Muscle of leg (tissue), 11 donors: ENCODE results near the gene CTBP2. TPM values are rescaled to one million over a fixed set of nuclear protein-coding genes. Genes with fewer than 3 reads are reported as not detected.
"Not testable (repeated sequence)": the region's sequence is repeated elsewhere in the genome, so short reads cannot be mapped to it uniquely, and the experiment has no call there.

Source experiments
- DNase-seq: peaks from one replicate; pipeline ENCODE4 v3.0.0; 2013
- H3K27ac ChIP-seq: one replicate; pipeline ENCODE4 v1.5.1; 2013; ENCODE audit warnings: mild to moderate bottlenecking, low read length, control low read depth
- H3K27me3 ChIP-seq: one replicate; pipeline ENCODE4 v1.6.1; 2013; ENCODE audit warnings: low read length; ENCODE audit not compliant: control insufficient read depth, insufficient read depth
- H3K36me3 ChIP-seq: one replicate; pipeline ENCODE4 v1.6.1; 2013; ENCODE audit warnings: low read length; ENCODE audit not compliant: control insufficient read depth, insufficient read depth
- H3K4me1 ChIP-seq: one replicate; pipeline ENCODE4 v1.6.1; 2013; ENCODE audit warnings: low read length; ENCODE audit not compliant: control insufficient read depth, insufficient read depth
- H3K4me3 ChIP-seq: one replicate; pipeline ENCODE4 v1.5.1; 2013; ENCODE audit warnings: low read length, control low read depth
- H3K9me3 ChIP-seq: replicated peaks from 2 replicates; pipeline ENCODE4 v1.6.1; 2013; ENCODE audit warnings: low read depth, low read length; ENCODE audit not compliant: control insufficient read depth
- WGBS: methylation state at CpG from one replicate; pipeline ENCODE4 v1.1.5; 2013; ENCODE audit warnings: missing lambda C conversion rate; ENCODE audit not compliant: insufficient coverage; 5-methylcytosine and 5-hydroxymethylcytosine counted together
- polyA plus RNA-seq, 8 donors: library from polyadenylated mRNA; unstranded; fragments of 120-200 nt; gene quantifications; one replicate each; pipeline versions ENCODE4 v1.2.1 to v1.2.3, GENCODE V29; 2013; ENCODE audit warnings: inconsistent platforms in 1 of 8, low replicate concordance in 1 of 8; ENCODE audit not compliant: insufficient read length in 8 of 8, insufficient read depth in 1 of 8
- total RNA-seq: library from RNA; stranded (reverse); fragments of 120-200 nt; gene quantifications from one replicate; pipeline ENCODE4 v1.2.4, GENCODE V29; 2013

CTBP2 gene
- total and polyA plus RNA-seq, 9 donors: 32.4 to 50.2 (median 41.0) TPM

- WGBS: no CpG with 5 or more reads among the region's 5 CpGs
- DNase-seq: no peak
- no peak overlapping the region for H3K4me3 ChIP-seq
- no peaks in the 10 kb centered on the region for H3K36me3 ChIP-seq
- no peaks in the 10 kb centered on the region for H3K4me1 ChIP-seq
- H3K27me3 ChIP-seq: peaks cover 5% of the 10 kb centered on the region
- no peak overlapping the region for H3K27ac ChIP-seq
- H3K9me3 ChIP-seq: no peaks in the 10 kb centered on the region
Observed at GRCh38 chr10:125169915-125170314, 9.6 kb upstream of the CTBP2 start.

DNA sequence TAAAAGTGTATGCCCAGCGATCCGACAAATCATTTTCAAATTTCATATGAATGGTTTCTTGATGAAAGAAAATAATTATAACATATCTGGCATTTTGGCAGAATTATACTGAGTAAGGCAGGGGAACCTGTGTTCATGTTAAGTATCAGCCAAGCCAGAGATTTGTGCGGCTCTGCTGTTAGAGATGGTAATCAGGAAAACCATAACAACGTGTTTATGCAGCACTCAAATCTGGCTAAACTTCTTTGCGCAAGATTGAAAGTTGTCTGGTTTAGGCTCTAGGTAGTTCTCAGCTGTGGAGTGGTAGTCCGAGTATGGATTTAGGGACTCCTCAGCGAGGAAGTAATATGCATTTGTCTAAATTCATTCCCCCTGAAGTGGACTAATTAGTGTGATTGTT is 8.9 kb upstream of the CTBP2 start:
- DNase-seq: no peak
- Histone ChIP-seq H3K4me1 (no peaks in the 10 kb centered on the region), H3K36me3 (no peaks in the 10 kb centered on the region), H3K27me3 (peaks cover under 1% of the 10 kb centered on the region), H3K4me3 (no peak overlapping the region), H3K27ac (no peak overlapping the region), H3K9me3 (no peaks in the 10 kb centered on the region)
- WGBS: 69% methylated on average over 2 of the region's 7 CpGs

DNA sequence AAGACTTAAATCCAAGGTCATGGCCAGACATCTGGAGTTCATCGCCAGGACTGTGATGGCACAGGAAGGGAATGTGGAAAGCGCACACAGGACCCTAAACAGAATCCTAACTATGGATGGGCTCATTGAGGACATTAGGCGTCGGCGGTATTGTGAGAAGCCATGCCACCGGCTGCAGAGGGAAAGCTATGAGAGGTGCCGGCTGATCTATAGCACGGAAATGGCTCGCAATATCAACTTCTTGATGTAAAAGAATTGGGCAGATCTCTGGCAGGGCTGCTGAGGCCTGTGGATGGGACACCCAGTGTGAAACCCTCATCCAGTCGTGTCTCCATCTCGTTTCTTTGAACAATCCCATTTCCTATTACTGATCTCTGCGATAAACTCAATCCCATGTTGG is 6.3 kb upstream of the CTBP2 start:
- H3K27ac ChIP-seq: no peak overlapping the region
- WGBS: 92% methylated on average over 9 of the region's 12 CpGs
- H3K4me3 ChIP-seq: no peak overlapping the region
- H3K27me3 ChIP-seq: peaks cover 2% of the 10 kb centered on the region
- DNase-seq: no peak
- H3K4me1 ChIP-seq: peaks cover 7% of the 10 kb centered on the region
- no peaks in the 10 kb centered on the region for H3K9me3 ChIP-seq
- no peaks in the 10 kb centered on the region for H3K36me3 ChIP-seq

- WGBS: 82% methylated on average over 13 of the region's 16 CpGs
- DNase-seq: no peak
Observed at GRCh38 chr10:125165584-125166573, 5.5 kb upstream of the CTBP2 start.

GRCh38 chr10:125164421-125164820 is 4.1 kb upstream of the CTBP2 start:
- no peaks in the 10 kb centered on the region for H3K36me3 ChIP-seq
- WGBS: 60% methylated on average over 1 of the region's 10 CpGs

More at GRCh38 chr10:125165584-125166573, 5.5 kb upstream of the CTBP2 start:
- Histone ChIP-seq H3K27me3 (peaks cover 2% of the 10 kb centered on the region), H3K36me3 (no peaks in the 10 kb centered on the region), H3K4me3 (no peak overlapping the region), H3K27ac (no peak overlapping the region), H3K4me1 (peaks cover 8% of the 10 kb centered on the region), H3K9me3 (no peaks in the 10 kb centered on the region)

GRCh38 chr10:125163803-125164202 is 3.4 kb upstream of the CTBP2 start:
- Histone ChIP-seq H3K4me1 (peaks cover 8% of the 10 kb centered on the region), H3K27me3 (peaks cover 2% of the 10 kb centered on the region), H3K36me3 (no peaks in the 10 kb centered on the region), H3K4me3 (no peak overlapping the region), H3K9me3 (no peaks in the 10 kb centered on the region), H3K27ac (no peak overlapping the region)
- WGBS: no CpG with 5 or more reads among the region's 5 CpGs
- no peak for DNase-seq

More at GRCh38 chr10:125164421-125164820, 4.1 kb upstream of the CTBP2 start:
- H3K4me1 ChIP-seq: peaks cover 8% of the 10 kb centered on the region
- H3K4me3 ChIP-seq: no peak overlapping the region
- H3K27ac ChIP-seq: no peak overlapping the region
- peaks cover 2% of the 10 kb centered on the region for H3K27me3 ChIP-seq
- DNase-seq: no peak
- no peaks in the 10 kb centered on the region for H3K9me3 ChIP-seq

DNA sequence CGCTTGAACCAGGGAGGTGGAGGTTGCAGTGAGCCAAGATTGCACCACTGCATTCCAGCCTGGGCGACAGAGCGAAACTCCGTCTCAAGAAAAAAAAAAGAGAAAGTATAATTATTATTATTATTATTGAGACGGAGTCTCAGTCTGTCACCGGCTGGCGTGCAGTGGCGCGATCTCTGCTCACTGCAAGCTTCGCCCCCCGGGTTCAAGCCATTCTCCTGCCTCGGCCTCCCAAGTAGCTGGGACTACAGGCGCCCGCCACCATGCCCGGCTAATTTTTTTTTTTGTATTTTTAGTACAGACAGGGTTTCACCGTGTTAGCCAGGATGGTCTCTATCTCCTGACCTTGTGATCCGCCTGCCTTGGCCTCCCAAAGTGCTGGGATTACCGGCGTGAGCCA is 2.9 kb upstream of the CTBP2 start:
- H3K4me3 ChIP-seq, H3K27me3 ChIP-seq, H3K4me1 ChIP-seq, H3K27ac ChIP-seq, H3K9me3 ChIP-seq, DNase-seq, H3K36me3 ChIP-seq: not testable (repeated sequence)
- 100% methylated on average over 1 of the region's 19 CpGs for WGBS

DNA sequence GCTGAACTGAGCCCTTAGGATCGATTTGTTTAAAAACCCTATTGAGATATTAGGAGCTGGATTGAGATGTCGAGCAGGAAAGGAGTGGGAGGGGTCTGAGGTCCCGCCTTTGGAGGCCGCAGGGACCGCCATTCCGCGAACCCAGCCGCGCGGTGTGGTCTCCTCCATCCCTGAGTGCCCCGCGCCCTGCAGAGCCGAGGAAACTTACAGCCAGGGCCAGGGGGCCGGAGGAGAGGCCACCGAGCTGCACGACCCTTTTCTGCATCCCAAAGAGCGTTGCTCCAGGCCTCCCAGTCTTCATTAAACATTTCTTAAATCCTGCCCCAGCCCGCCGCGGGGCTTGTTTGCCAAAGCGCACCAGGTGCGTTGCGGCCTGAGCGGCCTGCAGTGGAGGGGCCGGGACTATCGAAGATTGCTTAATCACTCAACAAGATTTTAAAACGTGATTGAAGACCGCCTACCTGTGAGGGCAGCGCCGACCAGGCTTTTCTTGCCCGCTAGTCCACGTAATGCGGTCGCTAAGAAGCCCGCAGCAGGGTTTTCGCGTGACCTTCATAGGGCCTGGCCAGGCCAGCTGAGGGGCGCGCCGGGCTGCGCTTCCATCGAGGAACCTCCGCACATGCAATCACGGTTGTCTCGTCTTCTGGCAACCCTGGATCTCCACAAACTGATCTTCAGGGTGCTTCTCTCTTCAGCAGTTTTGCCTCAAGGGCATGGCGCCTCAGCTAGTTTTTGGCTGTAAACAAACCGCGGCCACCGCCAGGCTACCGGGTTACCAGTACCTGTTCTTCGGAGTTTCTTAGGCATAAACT is 2.0 kb upstream of the CTBP2 start:
- 41% methylated on average over 44 of the region's 51 CpGs for WGBS
- DNase-seq: no peak
- Histone ChIP-seq H3K4me1 (peaks cover 10% of the 10 kb centered on the region), H3K27ac (peak overlapping the region; percentile 97), H3K9me3 (no peaks in the 10 kb centered on the region), H3K27me3 (peaks cover 2% of the 10 kb centered on the region), H3K36me3 (no peaks in the 10 kb centered on the region), H3K4me3 (peak overlapping the region; percentile 69)

DNA sequence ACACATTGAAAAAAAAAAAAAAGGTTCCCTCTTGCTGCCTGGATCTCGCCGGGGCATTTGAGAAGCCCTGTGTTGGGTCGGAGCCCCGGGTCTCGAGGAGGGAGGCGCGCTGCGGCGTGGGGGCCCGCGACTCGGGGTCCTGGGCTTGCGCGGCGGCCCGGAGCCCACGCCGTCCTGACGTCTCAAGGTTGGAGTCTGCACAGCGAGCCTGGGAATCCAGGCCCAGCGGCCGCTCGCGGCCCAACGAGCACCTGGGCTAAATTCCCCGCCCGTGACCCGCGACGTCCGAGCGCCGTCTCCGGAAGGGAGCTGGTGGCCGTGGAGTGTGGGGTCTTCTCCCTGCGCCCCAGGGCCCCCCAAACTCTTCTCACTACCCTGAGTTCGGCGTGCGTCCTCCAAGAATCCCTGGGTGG is 1.4 kb upstream of the CTBP2 start:
- WGBS: under 1% methylated on average over 34 of the region's 39 CpGs
- no peaks in the 10 kb centered on the region for H3K36me3 ChIP-seq
- H3K27me3 ChIP-seq: peaks cover 2% of the 10 kb centered on the region
- peak overlapping the region; percentile 97 for H3K27ac ChIP-seq
- H3K4me1 ChIP-seq: peaks cover 16% of the 10 kb centered on the region
- peak; percentile 54 for DNase-seq
- peak overlapping the region; percentile 69 for H3K4me3 ChIP-seq
- no peaks in the 10 kb centered on the region for H3K9me3 ChIP-seq
